K562 (cell line): Measurements from ENCODE around the gene ADD3. TPM values are rescaled to one million over a fixed set of nuclear protein-coding genes. Genes with fewer than 3 reads are reported as not detected.
A peak's percentile ranks its signal among the peaks of the same experiment; 100 is the strongest.

Experiments used
- ATAC-seq: fragments of 200-7000 bp; cut with Tn5 transposase; 3 replicates; pipeline ENCODE4 v1.9.1; 2020; ENCODE audit warnings: moderate library complexity
- BruUV-seq: library from RNA; stranded (reverse); fragments of 400-500 nt; replicated peaks from 2 replicates; lab custom pipeline; 2021; lab: Mats Ljungman, UMichigan
- CTCF ChIA-PET: fragments of 300-600 bp; formaldehyde crosslinking; extraction: SDS; loops from one replicate; lab custom pipeline; 2021; ENCODE audit warnings: low intra/inter-chr PET ratio; lab: Yijun Ruan, JAX
- POLR2A ChIA-PET: fragments of 300-600, 350-650 bp; sonication (Branson Sonifier 250); formaldehyde crosslinking; extraction: SDS; loops from one replicate; lab custom pipeline; 2021; ENCODE audit warnings: antibody characterized with exemption, inconsistent platforms; lab: Yijun Ruan, JAX
- DNase-seq, 4 experiments: peaks; one replicate each; pipeline versions ENCODE4 v3.0.0 to v3.0.0-alpha.2; 2011 to 2018; ENCODE audit warnings: low spot score in 3 of 4, mixed read lengths in 3 of 4; ENCODE audit errors: extremely low read depth in 1 of 4
- FAIRE-seq: peaks from 2 replicates; lab custom pipeline; 2011; peaks lifted over from hg19 to GRCh38; lab: Jason Lieb, UNC
- H2AFZ ChIP-seq: 2 replicates; pipeline ENCODE4 v1.6.0; 2011; ENCODE audit warnings: low read depth, low read length, control low read depth, inconsistent platforms
- H3K27ac ChIP-seq: fragments of 200-600 bp; 3 replicates; pipeline ENCODE4 v1.8.0; 2011; ENCODE audit warnings: low read depth, mild to moderate bottlenecking, control low read depth, inconsistent platforms, low read length, moderate library complexity, mixed read lengths; ENCODE audit errors: extremely low read depth
- H3K27me3 ChIP-seq, 2 experiments: fragments of 300-600 bp in 1 of 2; 2 replicates in 1 of 2; 3 replicates in 1 of 2; pipeline versions ENCODE4 v1.6.0 to v1.8.0; 2011; ENCODE audit warnings: inconsistent platforms in 2 of 2, low read length in 2 of 2, mild to moderate bottlenecking in 1 of 2, mixed read lengths in 1 of 2, moderate library complexity in 1 of 2; ENCODE audit not compliant: control insufficient read depth in 2 of 2, insufficient read depth in 2 of 2
- H3K36me3 ChIP-seq: fragments of 300-600 bp; 3 replicates; pipeline ENCODE4 v1.8.0; 2011; ENCODE audit warnings: mild to moderate bottlenecking, low read length, inconsistent platforms; ENCODE audit not compliant: control insufficient read depth, insufficient read depth
- H3K4me1 ChIP-seq, 2 experiments: fragments of 200-600 bp in 1 of 2; replicated peaks in 1 of 2; 2 replicates in 1 of 2; 3 replicates in 1 of 2; pipeline versions ENCODE4 v1.5.1 to v1.8.0; 2011; ENCODE audit warnings: inconsistent platforms in 2 of 2, low read length in 2 of 2, mild to moderate bottlenecking in 1 of 2, mixed read lengths in 1 of 2, moderate library complexity in 1 of 2; ENCODE audit not compliant: control insufficient read depth in 2 of 2, insufficient read depth in 2 of 2
- H3K4me2 ChIP-seq: 2 replicates; pipeline ENCODE4 v1.6.1; 2011; ENCODE audit warnings: low read length, control low read depth, inconsistent platforms, mixed read lengths; ENCODE audit not compliant: insufficient read depth
- H3K4me3 ChIP-seq: fragments of 200-600 bp; sonication (generic), shearing (Covaris generic); 2 replicates; pipeline ENCODE4 v1.5.1; 2016; ENCODE audit warnings: control low read depth, inconsistent platforms
- H3K79me2 ChIP-seq: fragments of 200-600 bp; 3 replicates; pipeline ENCODE4 v1.8.0; 2011; ENCODE audit warnings: low read length, inconsistent platforms; ENCODE audit not compliant: control insufficient read depth, insufficient read depth
- H3K9ac ChIP-seq, 2 experiments: 2 replicates each; pipeline versions ENCODE4 v1.6.0 to v1.6.1; 2011; ENCODE audit warnings: low read depth in 2 of 2, low read length in 2 of 2, control low read depth in 1 of 2, inconsistent platforms in 1 of 2, mild to moderate bottlenecking in 1 of 2, mixed read lengths in 1 of 2; ENCODE audit not compliant: insufficient read depth in 1 of 2
- H3K9me1 ChIP-seq: one replicate; pipeline ENCODE4 v1.6.0; 2011; ENCODE audit warnings: inconsistent platforms, mild to moderate bottlenecking, low read length, moderate library complexity; ENCODE audit not compliant: control insufficient read depth, insufficient read depth
- H3K9me3 ChIP-seq: replicated peaks from 2 replicates; pipeline ENCODE4 v1.5.1; 2011; ENCODE audit warnings: low read depth, low read length, inconsistent platforms; ENCODE audit not compliant: control insufficient read depth, insufficient read depth
- H4K20me1 ChIP-seq: replicated peaks from 2 replicates; pipeline ENCODE4 v1.6.1; 2011; ENCODE audit warnings: low read length, inconsistent platforms, mixed read lengths; ENCODE audit not compliant: control insufficient read depth, insufficient read depth
- GTF2E2 ChIP-seq: fragments of 200-800 bp; sonication (Bioruptor generic); IDR thresholded peaks from 2 replicates; pipeline ENCODE4 v1.6.1; 2016; ENCODE audit warnings: missing genetic modification characterization, missing compliant biosample characterization
- JUND ChIP-seq, 2 experiments: IDR thresholded peaks; 2 replicates in 1 of 2; 3 replicates in 1 of 2; pipeline ENCODE4 v1.6.1; 2011; ENCODE audit warnings: borderline replicate concordance in 2 of 2, low read depth in 2 of 2, low read length in 2 of 2, improper control_type of control experiment in 1 of 2, missing biosample characterization in 1 of 2, missing genetic modification characterization in 1 of 2, missing genetic modification reagents in 1 of 2
- WGBS: fragments of 100-300 bp; shearing (Covaris generic); methylation state at CpG from one replicate; pipeline ENCODE4 v1.1.6; 2016; ENCODE audit warnings: low coverage, mixed read lengths; ENCODE audit not compliant: insufficient coverage; ENCODE audit errors: missing lambda C conversion rate; 5-methylcytosine and 5-hydroxymethylcytosine counted together
- in situ Hi-C: fragments of 300-500 bp; cut with MboI; formaldehyde crosslinking; loops from 4 replicates; pipeline ENCODE4 v1.15.0; 2018; ENCODE audit warnings: inconsistent platforms, mixed read lengths
- intact Hi-C: fragments of 100-400 bp; cut with micrococcal nuclease; formaldehyde crosslinking; loops from 2 replicates; pipeline ENCODE4 v1.14.2; 2022
- polyA plus RNA-seq, 8 experiments: library from polyadenylated mRNA; depleted of rRNA in 4 of 8; stranded (reverse) in 5 of 8; unstranded in 3 of 8; fragments of >200 nt; fragmentation: Nextera tagmentation in 2 of 8; fragmentation: Illumina TruSeq in 1 of 8; extraction: Ambion mirVana in 2 of 8; extraction: Trizol in 1 of 8; gene quantifications; 2 replicates each; pipeline versions ENCODE4 v1.2.1 to v1.2.3, GENCODE V29; 2011 to 2014; ENCODE audit warnings: inconsistent platforms in 1 of 8, missing spikeins in 1 of 8
- total RNA-seq, 7 experiments: library from RNA; depleted of rRNA in 6 of 7; stranded (reverse); fragments of >200 nt in 6 of 7; fragmentation: Illumina TruSeq in 2 of 7; extraction: Trizol in 2 of 7; gene quantifications; 2 replicates each; pipeline versions ENCODE4 v1.2.1 to v1.2.3, GENCODE V29; 2011 to 2021; ENCODE audit warnings: low replicate concordance in 1 of 7
- TF ChIP-seq, protein P1 (sequence below), 2 experiments: fragments of 450-650 bp in 1 of 2; sonication (generic) in 1 of 2; formaldehyde crosslinking in 1 of 2; IDR thresholded peaks in 1 of 2; conservative IDR thresholded peaks in 1 of 2; 2 replicates each; pipeline versions ENCODE4 v1.6.1 to v1.8.1; 2016 to 2023; ENCODE audit warnings: mild to moderate bottlenecking in 2 of 2, moderate library complexity in 2 of 2, inconsistent platforms in 1 of 2, missing genetic modification reagents in 1 of 2

Gene ADD3
- total and polyA plus RNA-seq, 9 of the 15 experiments (the other 6 are each of a cell fraction or from before 2014, with no cell fraction given), result 13.2 to 125 (median 31.7) TPM

GRCh38 chr10:110142965-110143364 lies 135.2 kb downstream of the ADD3 start:
- BruUV-seq, result no TSS peak
- Histone ChIP-seq H4K20me1 (no peaks in the 10 kb centered on the region), H3K4me3 (no peak overlapping the region), H3K9ac (no peak overlapping the region), H2AFZ (no peak overlapping the region), H3K4me1 (no peaks in the 10 kb centered on the region; a peak in 2 of 5 replicates), H3K9me3 (no peaks in the 10 kb centered on the region)
- CTCF ChIA-PET, result no interaction called here
- in situ Hi-C loops, result loop anchor here (25.0 kb wide), 1 partner anchor 394 kb away; no protein-coding TSS in a partner anchor
- 26% methylated on average over 6 of the region's 6 CpGs for WGBS
- intact Hi-C loops, result no loop called here
- TF ChIP-seq GTF2E2 (tag) (no peak), JUND (IDR thresholded peaks at IDR 0.05; ENCODE audit: borderline replicate concordance, low read depth, low read length) (peak; percentile 27; the same call in 1 of the 2 replicates), JUND (tag; IDR thresholded peaks at IDR 0.05; ENCODE audit: borderline replicate concordance, low read depth, low read length) (no peak; the same call in 2 of the 3 replicates)
- TF ChIP-seq, protein P1, sequence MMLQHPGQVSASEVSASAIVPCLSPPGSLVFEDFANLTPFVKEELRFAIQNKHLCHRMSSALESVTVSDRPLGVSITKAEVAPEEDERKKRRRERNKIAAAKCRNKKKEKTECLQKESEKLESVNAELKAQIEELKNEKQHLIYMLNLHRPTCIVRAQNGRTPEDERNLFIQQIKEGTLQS (IDR thresholded peaks at IDR 0.05), result peak; percentile 22; the same call in 1 of the 2 replicates
- TF ChIP-seq, protein P1 (CRISPR knock-in tag; conservative IDR thresholded peaks at IDR 0.05), result no peak
- TF ChIP-seq, all 486 proteins: peak for 2
- ATAC-seq (peak; percentile 25; the same call in 2 of the 3 replicates), DNase-seq (no peak), FAIRE-seq (no peak)
- H3K9me1 ChIP-seq, result no peaks in the 10 kb centered on the region
- no peaks in the 10 kb centered on the region for H3K36me3 ChIP-seq
- no peak overlapping the region for H3K4me2 ChIP-seq
- H3K27me3 ChIP-seq, result 0 out of 5 replicates have a peak, but pooled peaks cover 0 to 4% of the 10 kb centered on the region in 2 experiments
- no peaks in the 10 kb centered on the region for H3K79me2 ChIP-seq
- POLR2A ChIA-PET, result no interaction called here
- H3K27ac ChIP-seq, result no peak overlapping the region
